Left lung (tissue), 10 donors: ENCODE measurements around the gene ATXN2. TPM values are rescaled to one million over a fixed set of nuclear protein-coding genes. Genes with fewer than 3 reads are reported as not detected.
"Not testable (repeated sequence)": the region's sequence is repeated elsewhere in the genome, so short reads cannot be mapped to it uniquely, and the experiment has no call there.

ENCODE experiments used
- ATAC-seq: fragments of 200-7000 bp; cut with Tn5 transposase; one replicate; pipeline ENCODE4 v1.9.1; 2020; ENCODE audit warnings: moderate library complexity
- DNase-seq, 4 donors: peaks; one replicate each; pipeline ENCODE4 v3.0.0-alpha.2; 2013 to 2020
- H3K27ac ChIP-seq, 2 donors: fragments of 200-600 bp; sonication (generic) in 1 of 2; one replicate each; pipeline versions ENCODE4 v1.5.0 to v1.8.0; 2020 to 2021
- H3K27me3 ChIP-seq, 2 donors: fragments of 200-600 bp; sonication (generic) in 1 of 2; one replicate each; pipeline versions ENCODE4 v1.5.0 to v1.8.0; 2020 to 2021
- H3K36me3 ChIP-seq, 2 donors: fragments of 200-600 bp; sonication (generic) in 1 of 2; one replicate each; pipeline versions ENCODE4 v1.5.0 to v1.8.0; 2020 to 2021
- H3K4me1 ChIP-seq, 2 donors: fragments of 200-600 bp; one replicate each; pipeline ENCODE4 v1.8.0; 2021
- H3K4me3 ChIP-seq, 2 donors: fragments of 200-600 bp; sonication (generic) in 1 of 2; one replicate each; pipeline versions ENCODE4 v1.5.0 to v1.8.0; 2020 to 2021; ENCODE audit warnings: mild to moderate bottlenecking in 1 of 2
- H3K9me3 ChIP-seq, 2 donors: fragments of 200-600 bp; sonication (generic) in 1 of 2; one replicate each; pipeline versions ENCODE4 v1.5.0 to v1.8.0; 2020 to 2021
- CTCF ChIP-seq, 2 donors: fragments of 200-600 bp; sonication (generic) in 1 of 2; IDR thresholded peaks; one replicate each; pipeline versions ENCODE4 v1.5.0 to v1.8.0; 2021; ENCODE audit warnings: antibody characterized with exemption in 2 of 2
- intact Hi-C, 2 donors: fragments of 100-400 bp; cut with DNase I; formaldehyde crosslinking; loops; one replicate each; pipeline versions ENCODE4 v1.11.2 to v1.14.2; 2022
- polyA plus RNA-seq, 6 donors: library from polyadenylated mRNA; unstranded; fragments of 120-200 nt; gene quantifications; one replicate each; pipeline ENCODE4 v1.2.1, GENCODE V29; 2013; ENCODE audit not compliant: insufficient read length in 6 of 6
- total RNA-seq, 2 donors: library from RNA; stranded (reverse); fragmentation: NEBNext Ultra II Directional; extraction: Animal tissue kit (Norgen Biotek cat#: 25700); gene quantifications; one replicate each; pipeline ENCODE4 v1.2.1, GENCODE V29; 2021
- donor health status: DM: no; HTN: yes; CAD: no.
- donor health status: DM: no; HTN: no; CAD: no.

The ATXN2 gene
- total and polyA plus RNA-seq, 8 donors, result 60.9 to 90.2 (median 72.2) TPM

GRCh38 chr12:111471236-111471635 is 127.9 kb downstream of the ATXN2 start:
- ATAC-seq, result no peak
- intact Hi-C loops, result no loop called here
- TF ChIP-seq CTCF (IDR thresholded peaks at IDR 0.05), result no peak
- Histone ChIP-seq H3K4me1 (peaks cover 0 to 10% of the 10 kb centered on the region in 2 donors), H3K4me3 (no peak overlapping the region), H3K27me3 (no peaks in the 10 kb centered on the region), H3K27ac (no peak overlapping the region), H3K9me3 (no peaks in the 10 kb centered on the region), H3K36me3 (peaks cover 0 to 73% of the 10 kb centered on the region in 2 donors)
- no peak for DNase-seq

GRCh38 chr12:111469401-111469800 is 129.7 kb downstream of the ATXN2 start:
- Histone ChIP-seq H3K36me3 (peaks cover 0 to 67% of the 10 kb centered on the region in 2 donors), H3K27ac (peak overlapping the region in 1 of 2 donors; percentile 24), H3K27me3 (no peaks in the 10 kb centered on the region), H3K9me3 (no peaks in the 10 kb centered on the region), H3K4me3 (no peak overlapping the region), H3K4me1 (peaks cover 0 to 10% of the 10 kb centered on the region in 2 donors)
- no peak for DNase-seq
- no peak for TF ChIP-seq CTCF (IDR thresholded peaks at IDR 0.05)
- intact Hi-C loops, result no loop called here
- no peak for ATAC-seq

GRCh38 chr12:111467857-111468241 is 131.3 kb downstream of the ATXN2 start:
- H3K4me3 ChIP-seq, result no peak overlapping the region
- no peak for TF ChIP-seq CTCF (IDR thresholded peaks at IDR 0.05)
- intact Hi-C loops, result no loop called here
- peak overlapping the region in 1 of 2 donors; percentile 40 for H3K27ac ChIP-seq
- peak; percentile 34 for ATAC-seq
- DNase-seq, result peak in 2 of 4 donors; percentile 53 to 67
- H3K27me3 ChIP-seq, result no peaks in the 10 kb centered on the region
- H3K4me1 ChIP-seq, result peaks cover 0 to 10% of the 10 kb centered on the region in 2 donors
- peaks cover 0 to 60% of the 10 kb centered on the region in 2 donors for H3K36me3 ChIP-seq
- no peaks in the 10 kb centered on the region for H3K9me3 ChIP-seq

- no peaks in the 10 kb centered on the region for H3K27me3 ChIP-seq
- DNase-seq (no peak), ATAC-seq (peak; percentile 57)
- peak overlapping the region in 1 of 2 donors; percentile 40 for H3K27ac ChIP-seq
- no peak overlapping the region for H3K4me3 ChIP-seq
- TF ChIP-seq CTCF (IDR thresholded peaks at IDR 0.05), result no peak
- intact Hi-C loops, result no loop called here
- peaks cover 0 to 54% of the 10 kb centered on the region in 2 donors for H3K36me3 ChIP-seq
- H3K9me3 ChIP-seq, result no peaks in the 10 kb centered on the region
- peaks cover 3 to 10% of the 10 kb centered on the region in 2 donors for H3K4me1 ChIP-seq
These were observed 131.8 kb downstream of the ATXN2 start for GRCh38 chr12:111467092-111467856.

- peaks cover 4 to 5% of the 10 kb centered on the region in 2 donors for H3K4me1 ChIP-seq
- no peak for DNase-seq
- intact Hi-C loops, result no loop called here
- H3K27ac ChIP-seq, result peak overlapping the region in 1 of 2 donors; percentile 14
- H3K4me3 ChIP-seq, result no peak overlapping the region
- no peak for TF ChIP-seq CTCF (IDR thresholded peaks at IDR 0.05)
- no peak for ATAC-seq
- H3K9me3 ChIP-seq, result no peaks in the 10 kb centered on the region
- H3K27me3 ChIP-seq, result no peaks in the 10 kb centered on the region
- peaks cover 3 to 55% of the 10 kb centered on the region in 2 donors for H3K36me3 ChIP-seq
These were observed 136.8 kb downstream of the ATXN2 start for GRCh38 chr12:111462210-111462769.

- H3K4me3 ChIP-seq, H3K4me1 ChIP-seq, H3K9me3 ChIP-seq, intact Hi-C loops, H3K27ac ChIP-seq, H3K27me3 ChIP-seq, ATAC-seq, DNase-seq: not testable (repeated sequence)
- peaks cover 3 to 62% of the 10 kb centered on the region in 2 donors for H3K36me3 ChIP-seq
These were observed 139.0 kb downstream of the ATXN2 start for GRCh38 chr12:111460111-111460510.
